HepG2 (cell line): ENCODE measurements around the gene SLC9A8. TPM values are rescaled to one million over a fixed set of nuclear protein-coding genes. Genes with fewer than 3 reads are reported as not detected.

ENCODE experiments used
- ATAC-seq: fragments of 200-7000 bp; cut with Tn5 transposase; 3 replicates; pipeline ENCODE4 v1.9.1; 2020; ENCODE audit warnings: mild to moderate bottlenecking, moderate library complexity
- BruUV-seq: library from RNA; stranded (reverse); fragments of 400-500 nt; replicated peaks from 2 replicates; lab custom pipeline; 2021; lab: Mats Ljungman, UMichigan
- CTCF ChIA-PET: fragments of 300-600 bp; formaldehyde crosslinking; extraction: SDS; loops from one replicate; lab custom pipeline; 2021; ENCODE audit warnings: low total read pairs, inconsistent platforms, low intra/inter-chr PET ratio; lab: Yijun Ruan, JAX
- POLR2A ChIA-PET: fragments of 350-600 bp; sonication (Branson Sonifier 250); formaldehyde crosslinking; loops from one replicate; lab custom pipeline; 2020; ENCODE audit warnings: antibody characterized with exemption, inconsistent platforms; lab: Yijun Ruan, JAX
- DNase-seq: peaks from one replicate; pipeline ENCODE4 v3.0.0-alpha.2; 2015; ENCODE audit warnings: low spot score
- FAIRE-seq: peaks from 3 replicates; lab custom pipeline; 2011; peaks lifted over from hg19 to GRCh38; lab: Jason Lieb, UNC
- H2AFZ ChIP-seq: one replicate; pipeline ENCODE4 v1.6.1; 2011; ENCODE audit warnings: low read length, inconsistent platforms
- H3K27ac ChIP-seq: fragments of 300-600 bp; 3 replicates; pipeline ENCODE4 v1.8.0; 2011; ENCODE audit warnings: mixed run types, mild to moderate bottlenecking, mixed read lengths, low read length, inconsistent platforms; ENCODE audit not compliant: insufficient read depth; ENCODE audit errors: extremely low read length
- H3K27me3 ChIP-seq, 2 experiments: fragments of 200-600 bp in 1 of 2; 2 replicates in 1 of 2; 3 replicates in 1 of 2; pipeline versions ENCODE4 v1.6.0 to v1.8.0; 2011; ENCODE audit warnings: low read length in 2 of 2, mild to moderate bottlenecking in 2 of 2, moderate library complexity in 2 of 2, inconsistent platforms in 1 of 2; ENCODE audit not compliant: insufficient read depth in 2 of 2, control insufficient read depth in 1 of 2
- H3K36me3 ChIP-seq, 2 experiments: fragments of 200-600 bp in 1 of 2; replicated peaks in 1 of 2; 2 replicates in 1 of 2; 3 replicates in 1 of 2; pipeline versions ENCODE4 v1.5.1 to v1.8.0; 2011; ENCODE audit warnings: low read length in 2 of 2, inconsistent platforms in 1 of 2; ENCODE audit not compliant: insufficient read depth in 2 of 2, control insufficient read depth in 1 of 2
- H3K4me1 ChIP-seq: 2 replicates; pipeline ENCODE4 v1.5.1; 2012; ENCODE audit warnings: low read length, inconsistent platforms; ENCODE audit not compliant: insufficient read depth
- H3K4me2 ChIP-seq: 2 replicates; pipeline ENCODE4 v1.6.0; 2011; ENCODE audit warnings: low read depth, low read length, inconsistent platforms
- H3K4me3 ChIP-seq, 3 experiments: fragments of 200-600 bp in 1 of 3; sonication (generic), shearing (Covaris generic) in 1 of 3; replicated peaks in 1 of 3; 2 replicates each; pipeline ENCODE4 v1.5.1; 2011 to 2016; ENCODE audit warnings: low read length in 3 of 3, inconsistent platforms in 2 of 3, low read depth in 2 of 3, mild to moderate bottlenecking in 2 of 3, control low read depth in 1 of 3, mixed read lengths in 1 of 3; ENCODE audit not compliant: insufficient read depth in 1 of 3
- H3K79me2 ChIP-seq: one replicate; pipeline ENCODE4 v1.6.1; 2011; ENCODE audit warnings: low read length, inconsistent platforms; ENCODE audit not compliant: insufficient read depth
- H3K9ac ChIP-seq: 2 replicates; pipeline ENCODE4 v1.6.0; 2011; ENCODE audit warnings: mild to moderate bottlenecking, low read depth, low read length, inconsistent platforms; ENCODE audit not compliant: insufficient read depth
- H3K9me3 ChIP-seq: 2 replicates; pipeline ENCODE4 v1.5.1; 2012; ENCODE audit warnings: mild to moderate bottlenecking, low read length
- H4K20me1 ChIP-seq: 2 replicates; pipeline ENCODE4 v1.6.0; 2011; ENCODE audit warnings: inconsistent platforms, mild to moderate bottlenecking, low read length, moderate library complexity; ENCODE audit not compliant: insufficient read depth
- GLI4 ChIP-seq: sonication (generic); formaldehyde crosslinking; IDR thresholded peaks from 2 replicates; pipeline ENCODE4 v1.5.1; 2020; ENCODE audit warnings: missing genetic modification reagents, mild to moderate bottlenecking, moderate library complexity, borderline replicate concordance
- KLF11 ChIP-seq: IDR thresholded peaks from 2 replicates; pipeline ENCODE4 v1.6.1; 2016; ENCODE audit warnings: missing compliant biosample characterization
- NFE2 ChIP-seq: sonication (generic); formaldehyde crosslinking; IDR thresholded peaks from 2 replicates; pipeline ENCODE4 v1.4.0; 2020; ENCODE audit warnings: missing genetic modification reagents
- ZNF510 ChIP-seq: sonication (generic); formaldehyde crosslinking; IDR thresholded peaks from 2 replicates; pipeline ENCODE4 v1.4.0; 2020; ENCODE audit warnings: low read depth, mild to moderate bottlenecking, missing genetic modification reagents
- ZNF558 ChIP-seq: sonication (generic); formaldehyde crosslinking; IDR thresholded peaks from 2 replicates; pipeline ENCODE4 v1.9.0; 2022; ENCODE audit warnings: mild to moderate bottlenecking, missing genetic modification reagents, borderline replicate concordance
- whole genome bisulfite sequencing: methylation state at CpG from one replicate; pipeline ENCODE4 v1.1.6; 2017; ENCODE audit warnings: low lambda C conversion rate; 5-methylcytosine and 5-hydroxymethylcytosine counted together
- in situ Hi-C: cut with HindIII; loops from 2 replicates; pipeline ENCODE4 v1.10.0; 2017; ENCODE audit warnings: low pct_unique_long_range_greater_than_20kb; ENCODE audit not compliant: extremely low pct_ligation_motif_present
- intact Hi-C: fragments of 100-400 bp; cut with micrococcal nuclease; formaldehyde crosslinking; loops from one replicate; pipeline ENCODE4 v1.10.0; 2022; ENCODE audit not compliant: unreplicated experiment
- polyA plus RNA-seq, 8 experiments: library from polyadenylated mRNA; depleted of rRNA in 3 of 8; stranded (reverse) in 7 of 8; unstranded in 1 of 8; fragments of >200 nt; fragmentation: Illumina TruSeq in 4 of 8; extraction: Trizol in 4 of 8; gene quantifications; 2 replicates each; pipeline versions ENCODE4 v1.2.1 to v1.2.3, GENCODE V29; 2011 to 2016; ENCODE audit warnings: low read depth in 4 of 8, missing spikeins in 1 of 8, mixed read lengths in 1 of 8; ENCODE audit not compliant: insufficient read depth in 1 of 8
- total RNA-seq, 5 experiments: library from RNA; depleted of rRNA; stranded (reverse); fragments of >200 nt; fragmentation: Illumina TruSeq; extraction: Trizol; gene quantifications; 2 replicates each; pipeline ENCODE4 v1.2.3, GENCODE V29; 2016; ENCODE audit warnings: low read depth in 1 of 5
- TF ChIP-seq, protein P1 (sequence below): sonication (generic); formaldehyde crosslinking; IDR thresholded peaks from 2 replicates; pipeline ENCODE4 v1.4.0; 2020; ENCODE audit warnings: missing genetic modification reagents, low read depth, mild to moderate bottlenecking, borderline replicate concordance
- TF ChIP-seq, protein P2 (sequence below): fragments of 450-650 bp; IDR thresholded peaks from 2 replicates; pipeline ENCODE4 v1.6.1; 2016

Gene SLC9A8
- total and polyA plus RNA-seq, 2 of the 13 experiments (the other 11 are each of a cell fraction or from before 2014, with no cell fraction given), result 4.1 to 7.4 TPM

GRCh38 chr20:49868964-49869363, 56.3 kb downstream of the SLC9A8 start:
- H4K20me1 ChIP-seq, result no peaks in the 10 kb centered on the region
- H3K27ac ChIP-seq, result no peak overlapping the region
- H3K4me3 ChIP-seq, result no peak overlapping the region
- intact Hi-C loops, result no loop called here
- in situ Hi-C loops, result no loop called here
- H3K9me3 ChIP-seq, result no peaks in the 10 kb centered on the region
- peaks cover 4 to 26% of the 10 kb centered on the region in 2 experiments; a peak in 4 of 5 replicates for H3K36me3 ChIP-seq
- FAIRE-seq (no peak), DNase-seq (no peak), ATAC-seq (no peak)
- no peak overlapping the region for H2AFZ ChIP-seq
- POLR2A ChIA-PET, result no interaction called here
- CTCF ChIA-PET, result no interaction called here
- no peaks in the 10 kb centered on the region for H3K27me3 ChIP-seq
- no peaks in the 10 kb centered on the region for H3K79me2 ChIP-seq
- 84% methylated on average over 5 of the region's 5 CpGs for WGBS
- TF ChIP-seq NFE2 (CRISPR knock-in tag) (peak; percentile 46), ZNF558 (CRISPR knock-in tag) (no peak), ZNF510 (no peak)
- TF ChIP-seq, protein P1, sequence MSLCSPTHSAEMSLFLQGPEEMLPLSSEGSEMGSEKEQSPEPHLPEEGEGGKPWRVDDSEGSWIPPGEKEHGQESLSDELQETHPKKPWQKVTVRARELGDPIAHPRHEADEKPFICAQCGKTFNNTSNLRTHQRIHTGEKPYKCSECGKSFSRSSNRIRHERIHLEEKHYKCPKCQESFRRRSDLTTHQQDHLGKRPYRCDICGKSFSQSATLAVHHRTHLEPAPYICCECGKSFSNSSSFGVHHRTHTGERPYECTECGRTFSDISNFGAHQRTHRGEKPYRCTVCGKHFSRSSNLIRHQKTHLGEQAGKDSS (CRISPR knock-in tag), result no peak
- H3K4me2 ChIP-seq, result no peak overlapping the region
- no peak overlapping the region for H3K9ac ChIP-seq
- no peaks in the 10 kb centered on the region for H3K4me1 ChIP-seq
- BruUV-seq, result no TSS peak

- ATAC-seq, result no peak
- Histone ChIP-seq H3K27ac (no peak overlapping the region), H3K9ac (no peak overlapping the region), H3K27me3 (no peaks in the 10 kb centered on the region), H3K4me3 (no peak overlapping the region), H3K79me2 (no peaks in the 10 kb centered on the region), H3K4me1 (peaks cover 9% of the 10 kb centered on the region), H2AFZ (no peak overlapping the region), H3K9me3 (no peaks in the 10 kb centered on the region), H3K36me3 (peaks cover 2 to 21% of the 10 kb centered on the region in 2 experiments; a peak in 3 of 5 replicates), H4K20me1 (no peaks in the 10 kb centered on the region)
- FAIRE-seq, result no peak
- CTCF ChIA-PET, result no interaction called here
- intact Hi-C loops (no loop called here), in situ Hi-C loops (no loop called here)
- 94% methylated on average over 5 of the region's 5 CpGs for WGBS
- DNase-seq, result no peak
- no TSS peak for BruUV-seq
- POLR2A ChIA-PET, result no interaction called here
- TF ChIP-seq GLI4 (CRISPR knock-in tag) (no peak), KLF11 (CRISPR knock-in tag) (no peak)
- TF ChIP-seq, protein P2, sequence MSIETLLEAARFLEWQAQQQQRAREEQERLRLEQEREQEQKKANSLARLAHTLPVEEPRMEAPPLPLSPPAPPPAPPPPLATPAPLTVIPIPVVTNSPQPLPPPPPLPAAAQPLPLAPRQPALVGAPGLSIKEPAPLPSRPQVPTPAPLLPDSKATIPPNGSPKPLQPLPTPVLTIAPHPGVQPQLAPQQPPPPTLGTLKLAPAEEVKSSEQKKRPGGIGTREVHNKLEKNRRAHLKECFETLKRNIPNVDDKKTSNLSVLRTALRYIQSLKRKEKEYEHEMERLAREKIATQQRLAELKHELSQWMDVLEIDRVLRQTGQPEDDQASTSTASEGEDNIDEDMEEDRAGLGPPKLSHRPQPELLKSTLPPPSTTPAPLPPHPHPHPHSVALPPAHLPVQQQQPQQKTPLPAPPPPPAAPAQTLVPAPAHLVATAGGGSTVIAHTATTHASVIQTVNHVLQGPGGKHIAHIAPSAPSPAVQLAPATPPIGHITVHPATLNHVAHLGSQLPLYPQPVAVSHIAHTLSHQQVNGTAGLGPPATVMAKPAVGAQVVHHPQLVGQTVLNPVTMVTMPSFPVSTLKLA, result peak; percentile 28; the same call in 1 of the 2 replicates
- TF ChIP-seq, all 625 proteins: peak for 1
- no peak overlapping the region for H3K4me2 ChIP-seq
These were observed 57.6 kb downstream of the SLC9A8 start for GRCh38 chr20:49870261-49870660.
